Nephron (organoid): ENCODE measurements around the gene MORN1.

Source experiments
- H3K27ac Mint-ChIP-seq, 3 experiments: 2 replicates each; pipeline ENCODE4 v1.8.0; 2020; ENCODE audit warnings: mixed read lengths in 3 of 3, mild to moderate bottlenecking in 2 of 3, moderate library complexity in 1 of 3
- H3K27me3 Mint-ChIP-seq: 2 replicates; pipeline ENCODE4 v1.8.0; 2021; ENCODE audit warnings: low read depth, mild to moderate bottlenecking, moderate library complexity, mixed read lengths
- H3K36me3 Mint-ChIP-seq: 2 replicates; pipeline ENCODE4 v1.8.0; 2020; ENCODE audit warnings: low read depth, mixed read lengths
- H3K4me1 Mint-ChIP-seq: 2 replicates; pipeline ENCODE4 v1.8.0; 2020; ENCODE audit warnings: mixed read lengths
- H3K4me3 Mint-ChIP-seq, 3 experiments: 2 replicates each; pipeline ENCODE4 v1.8.0; 2020; ENCODE audit warnings: mild to moderate bottlenecking in 3 of 3, mixed read lengths in 3 of 3, moderate library complexity in 2 of 3
- H3K9me3 Mint-ChIP-seq: 2 replicates; pipeline ENCODE4 v1.8.0; 2020; ENCODE audit warnings: mixed read lengths
- CTCF ChIP-seq, 3 experiments: fragments of 200-600 bp; sonication (generic); IDR thresholded peaks; one replicate each; pipeline ENCODE4 v1.5.0; 2021; ENCODE audit warnings: antibody characterized with exemption in 3 of 3; ENCODE audit not compliant: unreplicated experiment in 3 of 3

MORN1 gene

GRCh38 chr1:2427051-2427450, 35.7 kb upstream of the MORN1 start:
- Mint-ChIP-seq H3K27ac (no peak overlapping the region), H3K4me3 (no peak overlapping the region), H3K4me1 (no peaks in the 10 kb centered on the region), H3K27me3 (peaks cover 23% of the 10 kb centered on the region), H3K36me3 (no peaks in the 10 kb centered on the region), H3K9me3 (peaks cover 4% of the 10 kb centered on the region)
- no peak for TF ChIP-seq CTCF (IDR thresholded peaks at IDR 0.05; ENCODE audit: unreplicated experiment in 3 of 3)

- Mint-ChIP-seq H3K27me3 (peaks cover 25% of the 10 kb centered on the region), H3K4me1 (no peaks in the 10 kb centered on the region), H3K27ac (no peak overlapping the region), H3K9me3 (peaks cover 4% of the 10 kb centered on the region), H3K4me3 (no peak overlapping the region), H3K36me3 (no peaks in the 10 kb centered on the region)
- no peak for TF ChIP-seq CTCF (IDR thresholded peaks at IDR 0.05; ENCODE audit: unreplicated experiment in 3 of 3)
Measured at GRCh38 chr1:2426540-2426939, 35.2 kb upstream of the MORN1 start.

GRCh38 chr1:2425892-2426291, 34.5 kb upstream of the MORN1 start:
- H3K36me3 Mint-ChIP-seq, result no peaks in the 10 kb centered on the region
- peaks cover 4% of the 10 kb centered on the region for H3K9me3 Mint-ChIP-seq
- H3K4me1 Mint-ChIP-seq, result no peaks in the 10 kb centered on the region
- no peak overlapping the region for H3K27ac Mint-ChIP-seq
- TF ChIP-seq CTCF (IDR thresholded peaks at IDR 0.05; ENCODE audit: unreplicated experiment in 3 of 3), result no peak
- no peak overlapping the region for H3K4me3 Mint-ChIP-seq
- peaks cover 20% of the 10 kb centered on the region for H3K27me3 Mint-ChIP-seq

- Mint-ChIP-seq H3K27ac (no peak overlapping the region), H3K36me3 (no peaks in the 10 kb centered on the region), H3K4me3 (no peak overlapping the region), H3K4me1 (no peaks in the 10 kb centered on the region), H3K27me3 (peaks cover 32% of the 10 kb centered on the region), H3K9me3 (peaks cover 4% of the 10 kb centered on the region)
- TF ChIP-seq CTCF (IDR thresholded peaks at IDR 0.05; ENCODE audit: unreplicated experiment in 3 of 3), result no peak
Measured at GRCh38 chr1:2422523-2422922, 31.2 kb upstream of the MORN1 start.

- Mint-ChIP-seq H3K27me3 (peaks cover 45% of the 10 kb centered on the region), H3K9me3 (peaks cover 4% of the 10 kb centered on the region), H3K4me3 (no peak overlapping the region), H3K4me1 (peaks cover 2% of the 10 kb centered on the region), H3K27ac (no peak overlapping the region), H3K36me3 (no peaks in the 10 kb centered on the region)
- TF ChIP-seq CTCF (IDR thresholded peaks at IDR 0.05; ENCODE audit: unreplicated experiment in 3 of 3), result no peak
Measured at GRCh38 chr1:2419416-2419815, 28.1 kb upstream of the MORN1 start.

- Mint-ChIP-seq H3K36me3 (no peaks in the 10 kb centered on the region), H3K9me3 (peaks cover 4% of the 10 kb centered on the region), H3K27me3 (peaks cover 42% of the 10 kb centered on the region), H3K4me3 (no peak overlapping the region), H3K27ac (no peak overlapping the region), H3K4me1 (peaks cover 8% of the 10 kb centered on the region)
- no peak for TF ChIP-seq CTCF (IDR thresholded peaks at IDR 0.05; ENCODE audit: unreplicated experiment in 3 of 3)
Measured at GRCh38 chr1:2418791-2419320, 27.5 kb upstream of the MORN1 start.
